Ishikawa (cell line): ENCODE results near the gene ORMDL2.

Source experiments
- CEBPB ChIP-seq: IDR thresholded peaks from 2 replicates; pipeline ENCODE4 v1.6.1; 2012
- YY1 ChIP-seq: IDR thresholded peaks from 2 replicates; pipeline ENCODE4 v1.6.1; 2012; ENCODE audit warnings: low read depth

DNA sequence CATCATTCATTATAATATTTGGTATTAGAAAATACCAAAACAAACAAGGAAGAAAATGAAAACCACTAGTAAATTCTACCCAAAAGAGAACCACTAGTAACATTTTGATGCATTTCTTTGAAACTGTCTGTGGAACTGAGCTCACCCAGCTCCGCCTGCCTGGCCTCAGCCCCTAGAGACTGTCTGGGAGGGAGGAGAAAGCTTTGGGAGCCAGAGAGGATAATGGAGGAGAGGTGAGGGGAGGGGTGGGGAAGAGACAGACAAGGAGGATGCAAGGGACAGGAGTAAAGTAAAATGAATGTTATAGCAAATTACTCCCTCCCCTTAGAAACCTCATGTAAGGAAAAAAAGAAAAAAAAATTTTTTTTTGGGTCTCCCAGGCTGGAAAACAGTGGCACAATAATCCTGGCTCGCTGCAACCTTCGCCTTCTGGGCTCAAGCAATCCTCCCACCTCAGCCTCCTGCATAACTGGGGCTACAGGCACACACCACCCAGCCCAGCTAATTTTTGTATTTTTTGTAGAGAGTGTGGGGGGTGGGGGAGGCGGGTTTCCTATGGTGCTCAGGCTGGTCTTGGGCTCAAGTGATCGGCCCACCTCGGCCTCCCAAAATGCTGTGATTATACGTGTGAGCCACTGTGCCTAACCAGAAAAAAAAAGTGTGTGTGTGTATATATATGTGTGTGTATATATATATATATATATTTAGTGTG lies 28.1 kb downstream of the ORMDL2 start:
- TF ChIP-seq YY1 (no peak), CEBPB (no peak)
